SK-N-SH (cell line): ENCODE results near the gene STEAP3. TPM values are rescaled to one million over a fixed set of nuclear protein-coding genes. Genes with fewer than 3 reads are reported as not detected.

Source experiments
- CTCF ChIA-PET: fragments of 300-600, 350-600 bp; formaldehyde crosslinking; extraction: SDS; loops from one replicate; lab custom pipeline; 2021; lab: Yijun Ruan, JAX
- POLR2A ChIA-PET: fragments of 350-600 bp; sonication (Branson Sonifier 250); formaldehyde crosslinking; extraction: SDS; loops from one replicate; lab custom pipeline; 2020; ENCODE audit warnings: antibody characterized with exemption, inconsistent platforms; lab: Yijun Ruan, JAX
- DNase-seq: peaks from one replicate; pipeline ENCODE4 v3.0.0; 2012
- H2AFZ ChIP-seq: fragments of 200-600 bp; sonication (generic); 2 replicates; pipeline ENCODE4 v1.8.1; 2016; ENCODE audit warnings: antibody characterized with exemption, mild to moderate bottlenecking, low read depth
- H3F3A ChIP-seq: fragments of 200-600 bp; sonication (generic); replicated peaks from 2 replicates; pipeline ENCODE3; 2016; ENCODE audit warnings: antibody characterized with exemption, mild to moderate bottlenecking; ENCODE audit not compliant: insufficient read depth
- H3K27ac ChIP-seq, 2 experiments: fragments of 200-500 bp in 1 of 2; fragments of 200-600 bp in 1 of 2; sonication (Bioruptor generic) in 1 of 2; sonication (generic), shearing (Covaris generic) in 1 of 2; 2 replicates each; pipeline versions ENCODE4 v1.5.1 to v1.6.1; 2014 to 2016; ENCODE audit warnings: low read depth in 2 of 2, inconsistent platforms in 1 of 2, low read length in 1 of 2, mild to moderate bottlenecking in 1 of 2, mixed read lengths in 1 of 2
- H3K27me3 ChIP-seq: fragments of 200-600 bp; sonication (generic), shearing (Covaris generic); 2 replicates; pipeline ENCODE4 v1.6.1; 2016; ENCODE audit warnings: mixed run types; ENCODE audit not compliant: insufficient read depth
- H3K36me3 ChIP-seq, 2 experiments: fragments of 200-500 bp in 1 of 2; fragments of 200-600 bp in 1 of 2; sonication (Bioruptor generic) in 1 of 2; sonication (generic) in 1 of 2; replicated peaks in 1 of 2; 2 replicates each; pipeline versions ENCODE3 to v1.5.1; 2014 to 2016; ENCODE audit warnings: low read length in 1 of 2, mild to moderate bottlenecking in 1 of 2; ENCODE audit not compliant: insufficient read depth in 2 of 2, control insufficient read depth in 1 of 2
- H3K4me1 ChIP-seq, 2 experiments: fragments of 200-500 bp in 1 of 2; fragments of 200-600 bp in 1 of 2; sonication (Bioruptor generic) in 1 of 2; sonication (generic), shearing (Covaris generic) in 1 of 2; 2 replicates each; pipeline versions ENCODE4 v1.5.1 to v1.6.1; 2014 to 2016; ENCODE audit warnings: low read depth in 1 of 2, low read length in 1 of 2, mixed run types in 1 of 2; ENCODE audit not compliant: insufficient read depth in 2 of 2, control insufficient read depth in 1 of 2
- H3K4me2 ChIP-seq: fragments of 200-600 bp; sonication (generic), shearing (Covaris generic); 2 replicates; pipeline ENCODE4 v1.6.1; 2017; ENCODE audit warnings: mixed run types
- H3K4me3 ChIP-seq, 2 experiments: fragments of 200-500 bp in 1 of 2; fragments of 200-600 bp in 1 of 2; sonication (Bioruptor generic) in 1 of 2; sonication (generic), shearing (Covaris generic) in 1 of 2; 2 replicates each; pipeline versions ENCODE4 v1.5.1 to v1.8.1; 2014 to 2016; ENCODE audit warnings: low read depth in 2 of 2, inconsistent platforms in 1 of 2, low read length in 1 of 2, mild to moderate bottlenecking in 1 of 2, mixed read lengths in 1 of 2, moderate library complexity in 1 of 2
- H3K79me2 ChIP-seq: fragments of 200-600 bp; sonication (generic); 2 replicates; pipeline ENCODE4 v1.8.1; 2017; ENCODE audit warnings: mild to moderate bottlenecking; ENCODE audit not compliant: insufficient read depth
- H3K9ac ChIP-seq: fragments of 200-600 bp; sonication (generic); 2 replicates; pipeline ENCODE4 v1.6.1; 2017; ENCODE audit warnings: mixed run types
- H3K9me2 ChIP-seq: fragments of 200-600 bp; sonication (generic); 2 replicates; pipeline ENCODE4 v1.6.1; 2017; ENCODE audit warnings: mixed run types
- H3K9me3 ChIP-seq: fragments of 200-600 bp; sonication (generic); 2 replicates; pipeline ENCODE4 v1.6.1; 2017; ENCODE audit warnings: mixed run types, mild to moderate bottlenecking, moderate library complexity
- H4K20me1 ChIP-seq: fragments of 200-600 bp; sonication (generic); 2 replicates; pipeline ENCODE4 v1.6.1; 2017; ENCODE audit warnings: mild to moderate bottlenecking, mixed run types; ENCODE audit not compliant: insufficient read depth
- ELF1 ChIP-seq: IDR thresholded peaks from 2 replicates; pipeline ENCODE4 v1.4.0; 2012
- EP300 ChIP-seq, 2 experiments: IDR thresholded peaks; 2 replicates each; pipeline versions ENCODE4 v1.4.0 to v1.6.1; 2012; ENCODE audit warnings: borderline replicate concordance in 1 of 2, low read depth in 1 of 2, low read length in 1 of 2
- FOXJ3 ChIP-seq: sonication (generic); formaldehyde crosslinking; IDR thresholded peaks from 2 replicates; pipeline ENCODE4 v1.5.1; 2020; ENCODE audit warnings: mild to moderate bottlenecking, missing genetic modification reagents
- FOXM1 ChIP-seq: IDR thresholded peaks from 2 replicates; pipeline ENCODE4 v1.4.0; 2012; ENCODE audit warnings: low read depth, mild to moderate bottlenecking
- GATA2 ChIP-seq: sonication (generic); formaldehyde crosslinking; IDR thresholded peaks from 2 replicates; pipeline ENCODE4 v1.5.0; 2020; ENCODE audit warnings: mild to moderate bottlenecking, missing genetic modification reagents
- MEF2A ChIP-seq: IDR thresholded peaks from 2 replicates; pipeline ENCODE4 v1.4.0; 2012; ENCODE audit warnings: low read depth, borderline replicate concordance
- MXI1 ChIP-seq: IDR thresholded peaks from 2 replicates; pipeline ENCODE4 v1.6.1; 2012; ENCODE audit warnings: mild to moderate bottlenecking, low read depth, low read length, improper control_type of control experiment
- NFIC ChIP-seq: IDR thresholded peaks from 2 replicates; pipeline ENCODE4 v1.4.0; 2012; ENCODE audit warnings: borderline replicate concordance
- NRF1 ChIP-seq: IDR thresholded peaks from 2 replicates; pipeline ENCODE4 v1.6.1; 2012; ENCODE audit warnings: low read depth, mild to moderate bottlenecking, low read length
- RAD21 ChIP-seq: IDR thresholded peaks from 2 replicates; pipeline ENCODE4 v1.6.1; 2012; ENCODE audit warnings: mild to moderate bottlenecking, low read length
- RFX5 ChIP-seq: IDR thresholded peaks from 2 replicates; pipeline ENCODE4 v1.6.1; 2012; ENCODE audit warnings: mild to moderate bottlenecking, improper control_type of control experiment, low read length
- RXRA ChIP-seq: IDR thresholded peaks from 2 replicates; pipeline ENCODE4 v1.4.0; 2012; ENCODE audit warnings: low read depth, mild to moderate bottlenecking, borderline replicate concordance
- SMC3 ChIP-seq: IDR thresholded peaks from 2 replicates; pipeline ENCODE4 v1.6.1; 2012; ENCODE audit warnings: low read depth, low read length, improper control_type of control experiment
- TCF12 ChIP-seq: IDR thresholded peaks from 2 replicates; pipeline ENCODE4 v1.4.0; 2012
- TEAD4 ChIP-seq: IDR thresholded peaks from 2 replicates; pipeline ENCODE4 v1.4.0; 2012; ENCODE audit warnings: mild to moderate bottlenecking, borderline replicate concordance; ENCODE audit not compliant: insufficient read depth
- WGBS: methylation state at CpG from one replicate; pipeline ENCODE4 v1.1.6; 2017; ENCODE audit warnings: low lambda C conversion rate; 5-methylcytosine and 5-hydroxymethylcytosine counted together
- polyA plus RNA-seq, 3 experiments: library from polyadenylated mRNA; depleted of rRNA; stranded (reverse); fragments of >200 nt; gene quantifications; 2 replicates each; pipeline ENCODE4 v1.2.3, GENCODE V29; 2012
- TF ChIP-seq, protein P1 (sequence below): IDR thresholded peaks from 2 replicates; pipeline ENCODE4 v1.4.0; 2012; ENCODE audit warnings: low read depth
- TF ChIP-seq, protein P2 (sequence below): fragments of 150-350 bp; IDR thresholded peaks from 2 replicates; pipeline ENCODE4 v1.6.1; 2016; ENCODE audit warnings: mild to moderate bottlenecking, low read depth, low read length
- TF ChIP-seq, protein P3 (sequence below): fragments of 150-350 bp; IDR thresholded peaks from 2 replicates; pipeline ENCODE4 v1.6.1; 2017; ENCODE audit warnings: antibody characterized with exemption, low read length, low read depth, borderline replicate concordance
- TF ChIP-seq, protein P4 (sequence below): fragments of 200-600 bp; sonication (generic); IDR thresholded peaks from 2 replicates; pipeline ENCODE4 v1.6.1; 2017; ENCODE audit warnings: antibody characterized with exemption, mild to moderate bottlenecking, moderate library complexity

STEAP3 gene
- polyA plus RNA-seq, 1 of the 3 experiments (the other 2 are of a cell fraction), result 30.6 TPM

DNA sequence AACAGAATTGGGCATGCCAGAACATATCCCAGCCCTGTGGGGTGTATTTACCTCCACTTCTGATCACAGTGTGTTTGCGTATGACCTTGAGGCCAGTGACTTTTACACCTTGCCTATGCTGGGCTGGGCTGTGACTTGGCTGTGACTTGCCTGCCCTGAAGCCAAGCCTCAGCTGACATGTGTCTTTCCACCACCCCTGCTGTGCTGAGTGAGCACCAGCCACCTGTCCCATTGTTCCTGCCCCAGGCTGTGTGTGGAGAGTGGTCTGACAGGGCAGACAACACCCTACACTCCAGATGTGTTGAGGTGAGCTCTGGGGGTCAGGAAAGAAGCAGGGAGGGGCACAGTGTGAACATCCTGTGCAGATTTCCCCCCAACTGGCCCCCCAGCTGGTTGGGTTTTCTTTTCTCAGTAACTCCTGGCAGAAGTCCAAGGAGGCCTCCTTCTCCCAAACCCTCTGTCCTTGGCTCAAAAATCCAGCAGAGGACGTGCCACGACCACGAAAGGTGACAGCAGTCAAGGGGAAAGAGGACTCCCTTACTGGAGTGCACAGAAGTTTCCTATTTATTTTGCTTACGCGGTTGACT, 5.1 kb upstream of the STEAP3 start:
- no peak overlapping the region for H2AFZ ChIP-seq
- CTCF ChIA-PET, result interaction anchor here (1.0 to 1.1 kb wide), 2 partner anchors 25 to 47 kb away, joined by 3 read pairs; no protein-coding TSS in a partner anchor
- no peak for DNase-seq

More for the DNA sequence above, 5.1 kb upstream of the STEAP3 start:
- Histone ChIP-seq H3K27ac (no peak overlapping the region), H3K79me2 (no peaks in the 10 kb centered on the region), H3K36me3 (no peaks in the 10 kb centered on the region), H3K4me1 (peaks cover 5 to 6% of the 10 kb centered on the region in 2 experiments; a peak in 2 of 4 replicates), H4K20me1 (no peaks in the 10 kb centered on the region), H3K4me2 (no peak overlapping the region)
- WGBS, result 75% methylated on average over 6 of the region's 6 CpGs
- TF ChIP-seq RFX5 (no peak), NRF1 (no peak), GATA2 (CRISPR knock-in tag) (no peak), MEF2A (no peak), RAD21 (peak; percentile 56), SMC3 (peak; percentile 30; the same call in 1 of the 2 replicates), FOXJ3 (CRISPR knock-in tag) (no peak), TCF12 (no peak), ELF1 (no peak), MXI1 (no peak), RXRA (no peak), NFIC (no peak), FOXM1 (no peak), TEAD4 (no peak), EP300 (IDR thresholded peaks at IDR 0.05; ENCODE audit: borderline replicate concordance in 1 of 2, low read depth in 1 of 2, low read length in 1 of 2) (no peak)
- TF ChIP-seq, protein P1, sequence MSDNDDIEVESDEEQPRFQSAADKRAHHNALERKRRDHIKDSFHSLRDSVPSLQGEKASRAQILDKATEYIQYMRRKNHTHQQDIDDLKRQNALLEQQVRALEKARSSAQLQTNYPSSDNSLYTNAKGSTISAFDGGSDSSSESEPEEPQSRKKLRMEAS, result no peak
- TF ChIP-seq, protein P2, sequence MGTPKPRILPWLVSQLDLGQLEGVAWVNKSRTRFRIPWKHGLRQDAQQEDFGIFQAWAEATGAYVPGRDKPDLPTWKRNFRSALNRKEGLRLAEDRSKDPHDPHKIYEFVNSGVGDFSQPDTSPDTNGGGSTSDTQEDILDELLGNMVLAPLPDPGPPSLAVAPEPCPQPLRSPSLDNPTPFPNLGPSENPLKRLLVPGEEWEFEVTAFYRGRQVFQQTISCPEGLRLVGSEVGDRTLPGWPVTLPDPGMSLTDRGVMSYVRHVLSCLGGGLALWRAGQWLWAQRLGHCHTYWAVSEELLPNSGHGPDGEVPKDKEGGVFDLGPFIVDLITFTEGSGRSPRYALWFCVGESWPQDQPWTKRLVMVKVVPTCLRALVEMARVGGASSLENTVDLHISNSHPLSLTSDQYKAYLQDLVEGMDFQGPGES, result no peak
- TF ChIP-seq, protein P3, sequence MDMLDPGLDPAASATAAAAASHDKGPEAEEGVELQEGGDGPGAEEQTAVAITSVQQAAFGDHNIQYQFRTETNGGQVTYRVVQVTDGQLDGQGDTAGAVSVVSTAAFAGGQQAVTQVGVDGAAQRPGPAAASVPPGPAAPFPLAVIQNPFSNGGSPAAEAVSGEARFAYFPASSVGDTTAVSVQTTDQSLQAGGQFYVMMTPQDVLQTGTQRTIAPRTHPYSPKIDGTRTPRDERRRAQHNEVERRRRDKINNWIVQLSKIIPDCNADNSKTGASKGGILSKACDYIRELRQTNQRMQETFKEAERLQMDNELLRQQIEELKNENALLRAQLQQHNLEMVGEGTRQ, result no peak
- TF ChIP-seq, protein P4, sequence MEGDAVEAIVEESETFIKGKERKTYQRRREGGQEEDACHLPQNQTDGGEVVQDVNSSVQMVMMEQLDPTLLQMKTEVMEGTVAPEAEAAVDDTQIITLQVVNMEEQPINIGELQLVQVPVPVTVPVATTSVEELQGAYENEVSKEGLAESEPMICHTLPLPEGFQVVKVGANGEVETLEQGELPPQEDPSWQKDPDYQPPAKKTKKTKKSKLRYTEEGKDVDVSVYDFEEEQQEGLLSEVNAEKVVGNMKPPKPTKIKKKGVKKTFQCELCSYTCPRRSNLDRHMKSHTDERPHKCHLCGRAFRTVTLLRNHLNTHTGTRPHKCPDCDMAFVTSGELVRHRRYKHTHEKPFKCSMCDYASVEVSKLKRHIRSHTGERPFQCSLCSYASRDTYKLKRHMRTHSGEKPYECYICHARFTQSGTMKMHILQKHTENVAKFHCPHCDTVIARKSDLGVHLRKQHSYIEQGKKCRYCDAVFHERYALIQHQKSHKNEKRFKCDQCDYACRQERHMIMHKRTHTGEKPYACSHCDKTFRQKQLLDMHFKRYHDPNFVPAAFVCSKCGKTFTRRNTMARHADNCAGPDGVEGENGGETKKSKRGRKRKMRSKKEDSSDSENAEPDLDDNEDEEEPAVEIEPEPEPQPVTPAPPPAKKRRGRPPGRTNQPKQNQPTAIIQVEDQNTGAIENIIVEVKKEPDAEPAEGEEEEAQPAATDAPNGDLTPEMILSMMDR, result peak; percentile 54
- TF ChIP-seq, all 33 proteins: peak for 3
- H3F3A ChIP-seq, result no peaks in the 10 kb centered on the region
- H3K9me2 ChIP-seq, result no peaks in the 10 kb centered on the region
- H3K9me3 ChIP-seq, result no peaks in the 10 kb centered on the region
- no peak overlapping the region for H3K9ac ChIP-seq
- no peaks in the 10 kb centered on the region for H3K27me3 ChIP-seq
- POLR2A ChIA-PET, result no interaction called here
- H3K4me3 ChIP-seq, result no peak overlapping the region
